ENCODE data around the gene PTBP1. TPM values are rescaled to one million over a fixed set of nuclear protein-coding genes. Genes with fewer than 3 reads are reported as not detected.

PTBP1 gene
- total RNA-seq, 1 donor from 2014 or later = 237 TPM

- Mint-ChIP-seq H3K36me3 (peaks cover 8% of the 10 kb centered on the region), H3K4me1 (peaks cover 28% of the 10 kb centered on the region), H3K27me3 (ENCODE audit: insufficient read depth, low read depth) (peaks cover 7% of the 10 kb centered on the region), H3K4me3 (peak overlapping the region; percentile 70), H3K27ac (no peak overlapping the region), H3K9me3 (no peaks in the 10 kb centered on the region)
- no peaks in the 10 kb centered on the region for H3K27me3 ChIP-seq
- peaks cover 28% of the 10 kb centered on the region for H3F3A ChIP-seq (ENCODE audit: low read depth)
- no peaks in the 10 kb centered on the region for H3K36me3 ChIP-seq
- H3K4me1 ChIP-seq = peaks cover 20% of the 10 kb centered on the region
- H3K79me2 ChIP-seq (ENCODE audit: low read depth) = peaks cover 31% of the 10 kb centered on the region
- H4K20me1 ChIP-seq (ENCODE audit: low read depth) = peaks cover 31% of the 10 kb centered on the region
- no peak overlapping the region for H2AFZ ChIP-seq (replicated peaks)
- H3K4me2 ChIP-seq = peak overlapping the region; percentile 85
- TF ChIP-seq CTCF (IDR thresholded peaks at IDR 0.05) (no peak), EZH2phosphoT487 (IDR thresholded peaks at IDR 0.05) (no peak), EZH2 (IDR thresholded peaks at IDR 0.05) (no peak)
- no peaks in the 10 kb centered on the region for H3K9me3 ChIP-seq (ENCODE audit: low read depth)
- DNase-seq (ENCODE audit: low spot score) = no peak
- no peak overlapping the region for H3K27ac ChIP-seq
- H3K9ac ChIP-seq = no peak overlapping the region
- H3K4me3 ChIP-seq = peak overlapping the region; percentile 59
These were observed 1.3 kb upstream of the PTBP1 start for GRCh38 chr19:795691-796581.

- Histone ChIP-seq H3K27ac (peak overlapping the region; percentile 99), H3K4me2 (peak overlapping the region; percentile 94), H3K4me1 (peaks cover 39% of the 10 kb centered on the region), H3K4me3 (peak overlapping the region; percentile 89), H3F3A (ENCODE audit: low read depth) (peaks cover 29% of the 10 kb centered on the region), H2AFZ (replicated peaks) (no peak overlapping the region), H3K9me3 (ENCODE audit: low read depth) (no peaks in the 10 kb centered on the region), H3K27me3 (no peaks in the 10 kb centered on the region), H3K36me3 (no peaks in the 10 kb centered on the region), H3K79me2 (ENCODE audit: low read depth) (peaks cover 50% of the 10 kb centered on the region), H4K20me1 (ENCODE audit: low read depth) (peaks cover 49% of the 10 kb centered on the region), H3K9ac (peak overlapping the region; percentile 94)
- H3K36me3 Mint-ChIP-seq = peaks cover 12% of the 10 kb centered on the region
- peak overlapping the region; percentile 87 for H3K27ac Mint-ChIP-seq
- no peaks in the 10 kb centered on the region for H3K9me3 Mint-ChIP-seq
- TF ChIP-seq EZH2phosphoT487 (IDR thresholded peaks at IDR 0.05) = no peak
- no peak for TF ChIP-seq EZH2 (IDR thresholded peaks at IDR 0.05)
- no peak for TF ChIP-seq CTCF (IDR thresholded peaks at IDR 0.05)
- peaks cover 38% of the 10 kb centered on the region for H3K4me1 Mint-ChIP-seq
- H3K27me3 Mint-ChIP-seq (ENCODE audit: insufficient read depth, low read depth) = peaks cover 4% of the 10 kb centered on the region
- peak; percentile 96 for DNase-seq (ENCODE audit: low spot score)
- peak overlapping the region; percentile 97 for H3K4me3 Mint-ChIP-seq
These were observed 519 bp downstream of the PTBP1 start for GRCh38 chr19:797528-798414.

- Mint-ChIP-seq H3K36me3 (peaks cover 16% of the 10 kb centered on the region), H3K4me1 (peaks cover 44% of the 10 kb centered on the region), H3K27me3 (ENCODE audit: insufficient read depth, low read depth) (peaks cover 9% of the 10 kb centered on the region), H3K4me3 (peak overlapping the region; percentile 97), H3K27ac (peak overlapping the region; percentile 87), H3K9me3 (no peaks in the 10 kb centered on the region)
- Histone ChIP-seq H3F3A (ENCODE audit: low read depth) (peaks cover 34% of the 10 kb centered on the region), H3K79me2 (ENCODE audit: low read depth) (peaks cover 58% of the 10 kb centered on the region), H3K4me3 (peak overlapping the region; percentile 89), H3K4me1 (peaks cover 39% of the 10 kb centered on the region), H3K4me2 (peak overlapping the region; percentile 94), H3K27me3 (no peaks in the 10 kb centered on the region), H3K9ac (peak overlapping the region; percentile 94), H2AFZ (replicated peaks) (no peak overlapping the region), H3K36me3 (no peaks in the 10 kb centered on the region), H3K9me3 (ENCODE audit: low read depth) (no peaks in the 10 kb centered on the region), H4K20me1 (ENCODE audit: low read depth) (peaks cover 57% of the 10 kb centered on the region), H3K27ac (peak overlapping the region; percentile 99)
- TF ChIP-seq EZH2 (IDR thresholded peaks at IDR 0.05) = no peak
- TF ChIP-seq CTCF (IDR thresholded peaks at IDR 0.05) = no peak
- TF ChIP-seq EZH2phosphoT487 (IDR thresholded peaks at IDR 0.05) = no peak
- peak; percentile 41 for DNase-seq (ENCODE audit: low spot score)
These were observed 1.3 kb downstream of the PTBP1 start for GRCh38 chr19:798415-799075.

Measured in neural progenitor cell (in vitro differentiated cells).